BE2C (cell line): ENCODE data around the gene C6orf132.

ENCODE experiments used
- DNase-seq: peaks from one replicate; pipeline ENCODE4 v3.0.0-alpha.2; 2020
- H3K27me3 ChIP-seq: fragments of 250-450 bp; sonication (Bioruptor Pico); 2 replicates; pipeline ENCODE4 v1.5.1; 2020; ENCODE audit warnings: mild to moderate bottlenecking
- H3K36me3 ChIP-seq: fragments of 250-450 bp; sonication (Bioruptor Pico); 2 replicates; pipeline ENCODE4 v1.5.1; 2020; ENCODE audit warnings: mild to moderate bottlenecking
- H3K4me1 ChIP-seq: fragments of 250-450 bp; sonication (Bioruptor Pico); 2 replicates; pipeline ENCODE4 v1.5.1; 2020
- H3K4me3 ChIP-seq: 2 replicates; pipeline ENCODE4 v1.5.1; 2011; ENCODE audit warnings: low read depth, low read length
- H3K9me3 ChIP-seq: fragments of 250-450 bp; sonication (Bioruptor Pico); 2 replicates; pipeline ENCODE4 v1.5.1; 2020
- TF ChIP-seq, protein P1 (sequence below): IDR thresholded peaks from 2 replicates; pipeline ENCODE4 v1.5.1; 2012; ENCODE audit warnings: mild to moderate bottlenecking, low read depth, low read length

C6orf132 gene

DNA sequence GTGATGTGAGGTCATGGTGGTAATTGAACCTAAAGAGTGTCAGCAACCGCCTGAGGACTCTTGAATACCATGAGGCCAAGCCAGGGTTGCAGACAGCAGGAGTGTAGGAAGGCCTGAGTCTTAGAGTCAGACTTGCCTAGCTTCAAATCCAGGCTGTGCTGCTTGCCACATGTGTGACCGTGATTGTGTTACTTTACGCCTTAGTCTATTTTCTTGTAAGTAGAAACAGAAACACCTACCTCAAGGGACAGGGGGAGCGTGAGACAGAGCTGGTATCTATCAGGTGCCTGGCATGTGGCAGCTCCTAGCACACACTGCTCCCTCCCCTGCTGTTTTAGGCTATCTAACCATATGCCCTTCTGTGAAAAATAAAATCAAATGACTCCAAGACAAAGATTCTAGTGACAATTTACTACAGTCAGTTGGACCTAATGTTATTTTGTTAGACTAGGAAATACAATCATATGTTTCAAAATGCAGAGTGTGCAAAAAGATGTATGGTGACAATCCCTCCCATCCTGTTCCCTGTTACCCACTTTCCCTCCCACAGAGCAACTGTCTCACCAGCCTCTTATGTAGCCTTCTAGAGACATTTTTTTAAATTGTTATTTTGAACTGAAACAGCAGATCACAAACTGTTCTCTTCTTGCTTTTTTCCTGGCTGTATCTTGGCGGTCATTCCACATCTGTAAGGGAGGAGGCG, 70.4 kb downstream of the C6orf132 start:
- no peak overlapping the region for H3K4me3 ChIP-seq
- TF ChIP-seq, protein P1, sequence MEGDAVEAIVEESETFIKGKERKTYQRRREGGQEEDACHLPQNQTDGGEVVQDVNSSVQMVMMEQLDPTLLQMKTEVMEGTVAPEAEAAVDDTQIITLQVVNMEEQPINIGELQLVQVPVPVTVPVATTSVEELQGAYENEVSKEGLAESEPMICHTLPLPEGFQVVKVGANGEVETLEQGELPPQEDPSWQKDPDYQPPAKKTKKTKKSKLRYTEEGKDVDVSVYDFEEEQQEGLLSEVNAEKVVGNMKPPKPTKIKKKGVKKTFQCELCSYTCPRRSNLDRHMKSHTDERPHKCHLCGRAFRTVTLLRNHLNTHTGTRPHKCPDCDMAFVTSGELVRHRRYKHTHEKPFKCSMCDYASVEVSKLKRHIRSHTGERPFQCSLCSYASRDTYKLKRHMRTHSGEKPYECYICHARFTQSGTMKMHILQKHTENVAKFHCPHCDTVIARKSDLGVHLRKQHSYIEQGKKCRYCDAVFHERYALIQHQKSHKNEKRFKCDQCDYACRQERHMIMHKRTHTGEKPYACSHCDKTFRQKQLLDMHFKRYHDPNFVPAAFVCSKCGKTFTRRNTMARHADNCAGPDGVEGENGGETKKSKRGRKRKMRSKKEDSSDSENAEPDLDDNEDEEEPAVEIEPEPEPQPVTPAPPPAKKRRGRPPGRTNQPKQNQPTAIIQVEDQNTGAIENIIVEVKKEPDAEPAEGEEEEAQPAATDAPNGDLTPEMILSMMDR = no peak
- no peak for DNase-seq
- no peaks in the 10 kb centered on the region for H3K27me3 ChIP-seq
- no peaks in the 10 kb centered on the region for H3K4me1 ChIP-seq
- H3K36me3 ChIP-seq = peaks cover 21% of the 10 kb centered on the region
- H3K9me3 ChIP-seq = no peaks in the 10 kb centered on the region

DNA sequence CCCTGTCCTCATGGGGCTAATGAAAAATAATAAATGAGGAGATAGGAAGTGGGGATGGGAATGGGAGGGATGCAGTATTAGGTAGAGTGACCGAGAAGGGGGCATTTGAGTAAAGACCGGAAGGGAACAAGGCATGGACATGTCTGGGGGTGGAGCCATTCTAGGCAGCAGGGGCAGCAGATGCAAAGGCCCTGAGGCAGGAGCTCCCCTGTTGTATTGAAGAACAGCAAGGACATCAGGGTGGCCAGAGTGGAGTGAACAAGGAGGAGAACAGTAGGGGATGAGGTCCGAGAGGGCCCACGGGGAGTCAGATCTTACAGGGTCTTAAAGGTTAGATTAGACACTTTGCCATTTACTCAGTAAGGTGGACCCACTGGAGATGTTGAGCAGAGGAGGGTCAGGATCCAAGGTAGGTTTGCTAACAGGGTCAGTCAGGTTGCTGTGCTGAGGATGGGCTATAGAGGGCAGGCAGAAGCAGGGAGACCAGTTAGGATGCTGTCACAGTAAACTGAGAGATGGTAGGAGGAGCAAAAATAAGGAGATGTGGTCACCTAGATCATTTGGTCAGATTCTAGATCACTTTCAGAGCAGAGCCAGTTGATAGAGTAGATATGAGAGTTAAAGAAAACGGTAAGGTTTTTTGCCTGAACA, 73.4 kb downstream of the C6orf132 start:
- TF ChIP-seq, protein P1 = 0 out of 2 replicates have a peak, but pooled peaks have one; percentile 10
- Histone ChIP-seq H3K27me3 (no peaks in the 10 kb centered on the region), H3K4me3 (no peak overlapping the region), H3K4me1 (no peaks in the 10 kb centered on the region), H3K36me3 (peaks cover 34% of the 10 kb centered on the region), H3K9me3 (no peaks in the 10 kb centered on the region)
- DNase-seq = no peak

DNA sequence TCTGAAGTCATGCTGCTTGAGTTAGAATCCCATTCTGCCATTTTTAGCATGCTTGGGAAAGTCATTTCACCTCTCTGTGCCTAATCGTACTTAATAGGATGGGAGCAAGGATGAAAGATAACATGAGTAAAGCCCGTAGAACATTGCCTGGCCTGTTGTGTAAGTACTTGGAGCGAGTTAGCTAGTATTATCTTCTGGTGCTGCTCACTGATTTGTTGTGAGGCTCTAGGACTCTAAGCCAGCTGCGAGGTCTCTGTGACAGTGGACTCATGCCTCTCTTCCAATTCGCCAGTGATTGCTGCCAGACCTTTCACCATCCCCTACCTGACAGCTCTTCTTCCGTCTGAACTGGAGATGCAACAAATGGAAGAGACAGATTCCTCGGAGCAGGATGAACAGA, 74.2 kb downstream of the C6orf132 start:
- peaks cover 34% of the 10 kb centered on the region for H3K36me3 ChIP-seq
- H3K4me1 ChIP-seq = no peaks in the 10 kb centered on the region
- DNase-seq = no peak
- H3K4me3 ChIP-seq = no peak overlapping the region
- TF ChIP-seq, protein P1 = no peak
- no peaks in the 10 kb centered on the region for H3K27me3 ChIP-seq
- no peaks in the 10 kb centered on the region for H3K9me3 ChIP-seq

DNA sequence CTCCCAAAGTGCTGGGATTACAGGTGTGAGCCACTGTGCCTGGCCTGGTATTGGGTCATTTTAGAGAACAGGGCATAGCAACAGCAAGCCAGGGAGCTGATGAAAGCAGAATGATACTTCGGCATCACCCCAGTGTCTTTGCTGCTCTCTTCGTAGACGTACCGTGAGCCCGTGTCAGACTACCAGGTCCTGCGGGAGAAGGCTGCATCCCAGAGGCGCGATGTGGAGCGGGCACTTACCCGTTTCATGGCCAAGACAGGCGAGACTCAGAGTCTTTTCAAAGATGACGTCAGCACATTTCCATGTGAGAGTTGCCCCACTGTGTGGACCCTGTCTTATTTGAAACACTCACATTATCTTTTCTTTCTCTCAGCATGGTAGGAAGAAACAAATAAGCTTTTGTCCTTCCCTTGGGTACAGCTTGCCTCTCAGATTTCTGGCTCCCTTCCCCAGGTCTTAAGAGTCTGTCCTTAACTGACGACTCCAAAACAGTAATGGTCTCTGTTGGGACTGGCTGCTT, 76.2 kb downstream of the C6orf132 start:
- Histone ChIP-seq H3K36me3 (peaks cover 35% of the 10 kb centered on the region), H3K9me3 (no peaks in the 10 kb centered on the region), H3K4me3 (no peak overlapping the region), H3K4me1 (no peaks in the 10 kb centered on the region), H3K27me3 (no peaks in the 10 kb centered on the region)
- DNase-seq = no peak
- TF ChIP-seq, protein P1 = no peak

DNA sequence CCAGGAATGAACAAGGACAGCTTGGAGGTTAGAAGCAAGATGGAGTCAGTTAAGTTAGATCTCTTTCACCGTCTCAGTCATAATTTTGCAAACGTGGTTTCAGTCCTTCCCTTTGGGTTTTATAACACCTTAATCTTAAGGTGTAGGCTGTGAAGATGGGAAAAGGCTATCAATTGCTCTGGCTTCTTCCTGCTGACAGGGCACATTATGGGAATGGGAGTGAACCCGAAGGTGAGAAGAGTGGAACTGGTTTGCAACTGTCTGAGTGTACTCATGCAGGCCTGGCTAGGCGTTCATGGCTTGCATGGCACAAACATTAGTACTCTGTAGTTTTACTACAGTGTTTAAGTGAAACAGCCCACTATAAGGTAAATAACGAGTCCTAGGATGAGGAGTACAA, 82.7 kb downstream of the C6orf132 start:
- no peaks in the 10 kb centered on the region for H3K9me3 ChIP-seq
- H3K4me3 ChIP-seq = no peak overlapping the region
- H3K36me3 ChIP-seq = peaks cover 50% of the 10 kb centered on the region
- DNase-seq = no peak
- no peaks in the 10 kb centered on the region for H3K4me1 ChIP-seq
- TF ChIP-seq, protein P1 = no peak
- H3K27me3 ChIP-seq = no peaks in the 10 kb centered on the region

DNA sequence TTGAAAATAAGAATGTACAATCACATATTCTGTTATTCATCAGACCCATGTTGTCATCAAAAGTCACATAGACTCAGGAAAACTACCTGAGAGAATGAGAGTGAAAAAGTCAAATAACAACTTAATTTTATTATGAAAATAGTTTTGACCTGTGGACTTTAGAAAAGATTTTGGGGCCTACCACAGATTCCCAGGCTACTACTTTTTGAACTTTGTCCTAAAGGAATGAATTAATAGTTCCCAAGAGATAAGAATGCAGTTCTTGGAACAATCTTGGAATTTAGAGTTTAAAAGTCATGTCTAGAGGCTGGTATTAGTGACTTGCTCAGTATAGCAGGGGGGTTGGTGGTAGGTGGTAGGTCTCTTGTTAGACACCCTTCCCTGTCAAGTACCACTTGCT, 88.8 kb downstream of the C6orf132 start:
- DNase-seq = no peak
- TF ChIP-seq, protein P1 = no peak
- H3K4me1 ChIP-seq = no peaks in the 10 kb centered on the region
- peaks cover under 1% of the 10 kb centered on the region; the same call in 1 of the 2 replicates for H3K27me3 ChIP-seq
- no peaks in the 10 kb centered on the region for H3K9me3 ChIP-seq
- no peak overlapping the region for H3K4me3 ChIP-seq
- H3K36me3 ChIP-seq = peaks cover 39% of the 10 kb centered on the region
